NCI-H2081 treated with DMSO at 0.1 percent for 48 hours (cell line): ENCODE measurements around the gene TBX5.

Experiments used
- DNase-seq: peaks from one replicate; lab custom pipeline; 2025; lab: John Stamatoyannopoulos, UW

Gene TBX5

GRCh38 chr12:114430306-114430705 is 24.4 kb upstream of the TBX5 start:
- DNase-seq, result no peak

- DNase-seq, result no peak
Observed at GRCh38 chr12:114425031-114425626, 19.2 kb upstream of the TBX5 start.

GRCh38 chr12:114420944-114421335 is 15.0 kb upstream of the TBX5 start:
- no peak for DNase-seq

GRCh38 chr12:114420182-114420943 is 14.4 kb upstream of the TBX5 start:
- no peak for DNase-seq

GRCh38 chr12:114416028-114416427 is 10.1 kb upstream of the TBX5 start:
- DNase-seq, result no peak

- no peak for DNase-seq
Observed at GRCh38 chr12:114415525-114415868, 9.6 kb upstream of the TBX5 start.

GRCh38 chr12:114414866-114415524 is 9.1 kb upstream of the TBX5 start:
- DNase-seq, result no peak

GRCh38 chr12:114414031-114414865 is 8.3 kb upstream of the TBX5 start:
- no peak for DNase-seq

- DNase-seq, result no peak
Observed at GRCh38 chr12:114412825-114413749, 7.1 kb upstream of the TBX5 start.

GRCh38 chr12:114412307-114412706 is 6.4 kb upstream of the TBX5 start:
- no peak for DNase-seq

GRCh38 chr12:114411071-114411837 is 5.3 kb upstream of the TBX5 start:
- no peak for DNase-seq

GRCh38 chr12:114409852-114410600 is 4.1 kb upstream of the TBX5 start:
- no peak for DNase-seq

GRCh38 chr12:114408886-114409851 is 3.2 kb upstream of the TBX5 start:
- no peak for DNase-seq

- DNase-seq, result no peak
Observed at GRCh38 chr12:114408471-114408885, 2.5 kb upstream of the TBX5 start.

GRCh38 chr12:114407842-114408411 is 2.0 kb upstream of the TBX5 start:
- no peak for DNase-seq

- no peak for DNase-seq
Observed at GRCh38 chr12:114406984-114407841, 1.3 kb upstream of the TBX5 start.

GRCh38 chr12:114406316-114406983 is 506 bp upstream of the TBX5 start:
- no peak for DNase-seq
